ENCODE data around the gene XPO5. TPM values are rescaled to one million over a fixed set of nuclear protein-coding genes. Genes with fewer than 3 reads are reported as not detected.
A peak's percentile ranks its signal among the peaks of the same experiment; 100 is the strongest.

XPO5 gene
- total and polyA plus RNA-seq, 9 of the 15 experiments (the other 6 are each of a cell fraction or from before 2014, with no cell fraction given), result 36.0 to 170 (median 99.1) TPM

DNA sequence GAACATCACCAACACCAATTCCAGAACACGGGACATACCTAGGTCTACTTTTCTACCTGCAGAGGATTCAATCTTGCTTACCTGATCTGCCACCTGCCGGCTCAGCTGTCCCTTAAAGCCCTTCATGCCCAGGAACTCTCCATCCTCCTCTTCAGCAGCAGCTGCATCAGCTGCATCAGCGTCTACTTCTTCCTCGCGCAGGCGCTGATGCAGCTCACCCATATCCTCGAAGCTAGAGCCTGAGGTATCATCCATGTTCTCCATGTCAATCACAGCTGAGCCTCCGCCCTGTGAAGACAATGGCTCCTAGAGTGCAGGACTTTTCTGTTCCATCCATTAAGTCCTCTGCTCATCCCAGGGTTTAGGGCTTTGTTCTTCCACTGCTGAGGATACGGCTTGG is 60.0 kb downstream of the XPO5 start (continued):
- TF ChIP-seq, protein P1, sequence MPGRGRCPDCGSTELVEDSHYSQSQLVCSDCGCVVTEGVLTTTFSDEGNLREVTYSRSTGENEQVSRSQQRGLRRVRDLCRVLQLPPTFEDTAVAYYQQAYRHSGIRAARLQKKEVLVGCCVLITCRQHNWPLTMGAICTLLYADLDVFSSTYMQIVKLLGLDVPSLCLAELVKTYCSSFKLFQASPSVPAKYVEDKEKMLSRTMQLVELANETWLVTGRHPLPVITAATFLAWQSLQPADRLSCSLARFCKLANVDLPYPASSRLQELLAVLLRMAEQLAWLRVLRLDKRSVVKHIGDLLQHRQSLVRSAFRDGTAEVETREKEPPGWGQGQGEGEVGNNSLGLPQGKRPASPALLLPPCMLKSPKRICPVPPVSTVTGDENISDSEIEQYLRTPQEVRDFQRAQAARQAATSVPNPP (IDR thresholded peaks at IDR 0.05; ENCODE audit: borderline replicate concordance, insufficient read depth, insufficient read length), result no peak
- TF ChIP-seq, protein P2, sequence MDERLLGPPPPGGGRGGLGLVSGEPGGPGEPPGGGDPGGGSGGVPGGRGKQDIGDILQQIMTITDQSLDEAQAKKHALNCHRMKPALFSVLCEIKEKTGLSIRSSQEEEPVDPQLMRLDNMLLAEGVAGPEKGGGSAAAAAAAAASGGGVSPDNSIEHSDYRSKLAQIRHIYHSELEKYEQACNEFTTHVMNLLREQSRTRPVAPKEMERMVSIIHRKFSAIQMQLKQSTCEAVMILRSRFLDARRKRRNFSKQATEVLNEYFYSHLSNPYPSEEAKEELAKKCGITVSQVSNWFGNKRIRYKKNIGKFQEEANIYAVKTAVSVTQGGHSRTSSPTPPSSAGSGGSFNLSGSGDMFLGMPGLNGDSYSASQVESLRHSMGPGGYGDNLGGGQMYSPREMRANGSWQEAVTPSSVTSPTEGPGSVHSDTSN (CRISPR knock-in tag; IDR thresholded peaks at IDR 0.05; ENCODE audit: low read depth), result no peak; the same call in 1 of the 2 replicates
- TF ChIP-seq, protein P2 (tag; conservative IDR thresholded peaks at IDR 0.05; ENCODE audit: low read depth), result peak; percentile 37; the same call in 1 of the 2 replicates

DNA sequence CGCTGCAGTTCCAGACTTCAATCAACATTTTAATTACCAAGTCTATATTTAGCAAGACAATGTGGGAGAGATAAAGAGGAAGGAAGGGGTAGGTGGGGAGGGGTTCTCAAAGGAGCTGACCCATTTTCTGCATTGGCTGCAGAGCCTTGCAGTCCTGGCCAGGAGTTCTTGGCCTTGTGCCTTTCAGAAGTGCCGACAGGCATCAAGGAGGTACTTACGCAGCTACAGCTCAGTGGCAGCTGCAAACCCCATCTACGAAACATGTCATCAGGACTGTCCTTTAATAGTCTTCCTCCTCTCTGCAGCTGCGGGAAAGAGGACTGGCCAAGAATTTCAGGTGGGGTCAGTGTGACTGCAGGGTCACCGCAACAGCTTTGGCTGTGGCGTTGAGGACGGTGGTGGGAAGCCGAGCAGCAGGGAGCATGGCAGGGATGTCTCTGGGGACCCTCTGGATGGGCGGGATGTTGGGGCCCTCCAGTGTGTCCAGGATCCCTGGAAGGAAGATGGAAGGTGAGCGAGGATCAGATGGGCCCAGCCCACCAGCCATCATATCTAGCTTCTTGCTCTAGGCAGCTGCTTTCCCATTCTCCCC is 63.9 kb downstream of the XPO5 start:
- intact Hi-C loops (cut with micrococcal nuclease), result no loop called here
- no peak for DNase-seq (ENCODE audit: extremely low read depth in 1 of 4, low spot score in 3 of 4)
- no peak overlapping the region for H3K9ac ChIP-seq (ENCODE audit: insufficient read depth in 1 of 2, low read depth in 2 of 2, low read length in 2 of 2)
- peaks cover 21 to 37% of the 10 kb centered on the region in 2 experiments; a peak in 4 of 5 replicates for H3K4me1 ChIP-seq (replicated peaks in 1 of 2; ENCODE audit: control insufficient read depth in 2 of 2, insufficient read depth in 2 of 2, low read length in 2 of 2)
- POLR2A ChIA-PET, result interaction anchor here (0.6 to 1.9 kb wide), 6 partner anchors 9 to 1625 kb away, joined by 3 to 5 read pairs (median 3); no protein-coding TSS in a partner anchor
- WGBS (ENCODE audit: insufficient coverage, low coverage, missing lambda C conversion rate), result 85% methylated on average over 11 of the region's 11 CpGs
- in situ Hi-C loops (cut with MboI), result loop anchor here (5.0 kb wide), 1 partner anchor 605 kb away; no protein-coding TSS in a partner anchor
- peaks cover 25% of the 10 kb centered on the region for H3K79me2 ChIP-seq (ENCODE audit: control insufficient read depth, insufficient read depth, low read length)
- no peaks in the 10 kb centered on the region for H3K9me3 ChIP-seq (replicated peaks; ENCODE audit: control insufficient read depth, insufficient read depth, low read depth, low read length)
- no peak for ATAC-seq
- H3K9me1 ChIP-seq (ENCODE audit: control insufficient read depth, insufficient read depth, low read length), result peaks cover 4% of the 10 kb centered on the region
- H3K27me3 ChIP-seq (ENCODE audit: control insufficient read depth in 2 of 2, insufficient read depth in 2 of 2, low read length in 2 of 2), result peaks cover 0 to 6% of the 10 kb centered on the region in 2 experiments; a peak in 2 of 5 replicates
- no TSS peak for BruUV-seq (replicated peaks)
- H2AFZ ChIP-seq (ENCODE audit: low read depth, low read length), result no peak overlapping the region
- H3K4me3 ChIP-seq, result no peak overlapping the region
- H4K20me1 ChIP-seq (replicated peaks; ENCODE audit: control insufficient read depth, insufficient read depth, low read length), result peaks cover 6% of the 10 kb centered on the region; the same call in 1 of the 2 replicates
- CTCF ChIA-PET (ENCODE audit: low intra/inter-chr PET ratio), result no interaction called here
- no peak overlapping the region for H3K4me2 ChIP-seq (ENCODE audit: insufficient read depth, low read length)
- H3K36me3 ChIP-seq (ENCODE audit: control insufficient read depth, insufficient read depth, low read length), result peaks cover 52% of the 10 kb centered on the region
- FAIRE-seq, result no peak
- no peak overlapping the region for H3K27ac ChIP-seq (ENCODE audit: extremely low read depth, low read depth, low read length)
- TF ChIP-seq ARHGAP35 (IDR thresholded peaks at IDR 0.05; ENCODE audit: partially characterized antibody) (no peak), FOS (IDR thresholded peaks at IDR 0.05; ENCODE audit: extremely low read depth, insufficient read length) (no peak), ZNF830 (CRISPR knock-in tag; IDR thresholded peaks at IDR 0.05) (no peak), ZNF212 (CRISPR knock-in tag; IDR thresholded peaks at IDR 0.05) (no peak), POLR2G (IDR thresholded peaks at IDR 0.05; ENCODE audit: low read depth, low read length) (0 out of 2 replicates have a peak, but pooled peaks have one; percentile 25), NFIX (CRISPR knock-in tag; IDR thresholded peaks at IDR 0.05; ENCODE audit: low read depth) (no peak), FUS (optimal IDR thresholded peaks at IDR 0.05; ENCODE audit: low read depth, low read length) (no peak), ZFX (CRISPR knock-in tag; IDR thresholded peaks at IDR 0.05) (peak; percentile 18; the same call in 1 of the 2 replicates), CHD4 (IDR thresholded peaks at IDR 0.05; ENCODE audit: insufficient read depth, insufficient replicate concordance, low read depth, low read length, poor library complexity, severe bottlenecking) (no peak), MCM3 (IDR thresholded peaks at IDR 0.05) (no peak), PCBP1 (IDR thresholded peaks at IDR 0.05; ENCODE audit: low read depth, low read length, poor library complexity, severe bottlenecking) (no peak), ZNF431 (CRISPR knock-in tag; IDR thresholded peaks at IDR 0.05) (no peak), RCOR1 (IDR thresholded peaks at IDR 0.05; ENCODE audit: borderline replicate concordance in 1 of 2, low read depth in 2 of 2, low read length in 2 of 2) (no peak), JUND (IDR thresholded peaks at IDR 0.05; ENCODE audit: borderline replicate concordance, low read depth, low read length) (no peak), JUND (tag; IDR thresholded peaks at IDR 0.05; ENCODE audit: borderline replicate concordance, low read depth, low read length) (no peak)
